Inflammatory macrophage treated with lipopolysaccharide for 1 hour (primary cell): ENCODE data around the gene ARF6.

Experiments used
- DNase-seq, 2 donors: peaks; one replicate each; pipeline ENCODE4 v3.0.0-alpha.2; 2020 to 2022

ARF6 gene

GRCh38 chr14:49945448-49946319 is 52.8 kb downstream of the ARF6 start:
- no peak for DNase-seq
